Measurements from ENCODE around the gene SEC24A.
"Not testable (repeated sequence)": the region's sequence is repeated elsewhere in the genome, so short reads cannot be mapped to it uniquely, and the experiment has no call there.

Gene SEC24A

DNA sequence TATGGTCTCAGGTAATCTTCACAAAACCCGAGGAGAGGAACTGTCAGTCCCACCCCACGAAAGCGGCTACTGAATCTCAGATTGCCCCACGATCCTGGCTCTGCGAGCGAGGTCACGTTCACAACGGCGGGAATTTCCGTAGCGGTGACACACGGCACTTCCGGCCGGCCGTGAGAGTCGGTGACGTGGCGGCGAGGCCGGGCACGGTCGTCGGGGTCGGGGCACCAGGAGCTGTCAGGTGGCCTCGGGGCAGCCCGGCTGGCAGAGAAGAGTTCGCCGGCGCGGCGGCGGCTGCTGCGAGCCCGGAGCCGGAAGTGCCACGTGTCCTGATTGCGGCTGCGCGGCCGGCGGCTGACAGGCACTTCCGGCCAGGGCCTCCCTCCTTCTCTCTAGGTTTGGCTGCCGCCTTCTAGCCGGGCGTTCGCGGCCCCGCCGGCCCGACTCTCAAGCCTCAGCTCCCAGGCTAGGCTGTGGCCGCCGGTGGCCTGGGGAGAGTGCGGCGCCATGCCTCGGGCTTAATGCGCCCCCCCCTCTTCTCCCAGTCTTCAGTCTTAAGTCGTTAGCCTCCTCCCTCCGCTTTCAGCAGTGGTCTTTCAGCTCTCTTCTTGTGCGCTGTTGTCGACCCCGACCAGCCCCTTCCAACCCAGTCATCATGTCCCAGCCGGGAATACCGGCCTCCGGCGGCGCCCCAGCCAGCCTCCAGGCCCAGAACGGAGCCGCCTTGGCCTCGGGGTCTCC lies at the start of gene SEC24A:
SEC24A (plus strand) TSS at position 361 of the 738 bp plus-strand sequence; CDS start at position 653, 292 bp downstream.
- FAIRE-seq (peak; percentile 89), DNase-seq (ENCODE audit: insufficient read length, low spot score) (peak; percentile 93)

- FAIRE-seq; DNase-seq (ENCODE audit: insufficient read length, low spot score): not testable (repeated sequence)
These were observed 48.8 kb upstream of the SEC24A start for GRCh38 chr5:134599820-134600219.

DNA sequence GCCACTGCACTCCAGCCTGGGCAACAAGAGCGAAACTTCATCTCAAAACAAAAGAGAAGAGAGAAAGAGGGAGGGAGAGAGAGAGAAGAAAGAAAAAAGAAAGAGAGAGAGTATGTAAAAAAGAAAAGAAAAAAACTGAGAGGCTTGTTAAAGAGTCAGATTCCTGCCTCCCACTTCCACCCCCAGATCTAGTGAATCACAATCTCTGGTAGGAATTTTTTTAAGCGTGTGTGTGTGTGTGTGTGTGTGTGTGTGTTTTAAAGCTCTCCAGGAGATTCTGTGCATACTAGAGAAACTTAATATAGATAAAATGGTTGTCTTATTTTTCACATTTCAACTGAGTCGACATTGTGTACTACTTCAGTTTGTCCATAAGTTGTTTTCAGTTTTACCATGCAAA lies 48.0 kb upstream of the SEC24A start:
- DNase-seq (ENCODE audit: insufficient read length, low spot score), result no peak
- FAIRE-seq, result no peak

GRCh38 chr5:134603059-134603458 lies 45.5 kb upstream of the SEC24A start:
- DNase-seq (ENCODE audit: insufficient read length, low spot score) (no peak), FAIRE-seq (no peak)

DNA sequence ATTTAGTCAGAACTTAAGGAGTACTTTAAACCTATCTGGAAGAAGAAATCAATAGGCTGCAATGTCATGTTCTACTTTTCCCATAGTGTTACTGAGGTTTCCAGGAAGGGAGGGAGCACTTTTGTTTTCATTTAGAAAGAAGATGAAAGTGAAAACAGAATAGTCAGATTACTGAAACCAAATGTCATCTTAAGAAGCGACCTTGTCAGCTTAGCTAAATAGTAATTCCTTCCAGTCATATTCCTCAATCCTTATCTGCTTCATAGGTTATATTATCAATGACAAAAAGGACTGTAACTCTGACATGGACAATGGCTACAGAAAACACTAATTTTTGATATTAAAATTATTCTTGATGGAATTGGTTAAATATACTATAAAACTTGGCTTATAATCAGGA lies 43.7 kb upstream of the SEC24A start:
- no peak for DNase-seq (ENCODE audit: insufficient read length, low spot score)
- no peak for FAIRE-seq

- FAIRE-seq (no peak), DNase-seq (ENCODE audit: insufficient read length, low spot score) (no peak)
These were observed 41.9 kb upstream of the SEC24A start for GRCh38 chr5:134606726-134607125.

- FAIRE-seq (no peak), DNase-seq (ENCODE audit: insufficient read length, low spot score) (no peak)
These were observed 40.0 kb upstream of the SEC24A start for GRCh38 chr5:134608555-134608954.

DNA sequence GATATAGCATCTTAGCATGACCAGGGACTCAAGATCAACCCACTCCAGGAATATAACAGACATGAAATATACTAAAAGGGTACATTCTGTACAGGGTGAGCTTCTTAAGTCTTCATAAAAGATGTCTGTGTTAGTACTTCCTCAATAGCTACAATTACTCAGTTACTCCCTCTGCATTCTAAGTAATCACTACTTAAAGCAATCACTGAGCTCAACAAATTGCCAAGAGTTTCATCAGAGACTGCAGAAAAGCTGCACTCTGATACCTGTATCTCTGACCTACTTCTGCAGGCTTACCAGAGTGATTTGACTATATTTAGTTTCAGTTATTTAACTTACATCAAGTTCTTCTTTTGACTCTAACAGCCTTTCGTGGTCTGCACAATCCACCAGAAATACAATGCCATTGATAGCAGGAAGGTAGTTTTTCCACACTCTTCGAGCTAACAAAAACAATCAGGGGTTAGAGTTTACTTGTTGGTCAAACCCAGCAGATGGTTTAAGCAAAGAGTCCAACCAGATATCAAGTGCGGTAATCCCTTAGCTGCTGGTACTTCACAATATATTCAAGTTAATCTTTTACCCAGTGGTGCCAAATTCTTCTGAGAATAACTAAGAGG lies 39.2 kb upstream of the SEC24A start:
- DNase-seq (ENCODE audit: insufficient read length, low spot score) (no peak), FAIRE-seq (no peak)

GRCh38 chr5:134610725-134611124 lies 37.9 kb upstream of the SEC24A start:
- FAIRE-seq, result no peak

DNA sequence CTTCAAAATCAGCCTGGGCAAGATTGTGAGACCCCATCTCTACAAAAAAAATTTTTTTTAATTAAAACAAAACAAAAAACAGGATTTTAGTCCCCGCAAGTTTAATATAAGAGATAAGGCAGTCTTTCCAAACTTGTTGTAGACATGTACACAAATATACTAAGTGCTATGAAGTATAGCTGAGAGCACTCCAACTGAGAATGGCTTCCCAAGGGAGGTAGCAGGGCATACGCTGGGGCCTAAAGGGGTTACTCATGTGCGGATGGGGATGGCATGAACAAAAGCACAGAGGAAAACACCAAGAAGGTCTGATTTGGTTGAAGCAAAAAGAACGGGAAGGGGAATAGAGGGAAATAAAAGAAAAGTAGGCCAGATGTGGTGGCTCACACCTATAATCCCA lies 37.1 kb upstream of the SEC24A start:
- no peak for DNase-seq (ENCODE audit: insufficient read length, low spot score)
- FAIRE-seq, result no peak

More at GRCh38 chr5:134610725-134611124, 37.9 kb upstream of the SEC24A start:
- DNase-seq (ENCODE audit: insufficient read length, low spot score), result no peak

- DNase-seq (ENCODE audit: insufficient read length, low spot score) (no peak), FAIRE-seq (no peak)
These were observed 34.0 kb upstream of the SEC24A start for GRCh38 chr5:134614450-134615085.

GRCh38 chr5:134620634-134621033 lies 28.0 kb upstream of the SEC24A start:
- DNase-seq (ENCODE audit: insufficient read length, low spot score) (no peak), FAIRE-seq (no peak)

DNA sequence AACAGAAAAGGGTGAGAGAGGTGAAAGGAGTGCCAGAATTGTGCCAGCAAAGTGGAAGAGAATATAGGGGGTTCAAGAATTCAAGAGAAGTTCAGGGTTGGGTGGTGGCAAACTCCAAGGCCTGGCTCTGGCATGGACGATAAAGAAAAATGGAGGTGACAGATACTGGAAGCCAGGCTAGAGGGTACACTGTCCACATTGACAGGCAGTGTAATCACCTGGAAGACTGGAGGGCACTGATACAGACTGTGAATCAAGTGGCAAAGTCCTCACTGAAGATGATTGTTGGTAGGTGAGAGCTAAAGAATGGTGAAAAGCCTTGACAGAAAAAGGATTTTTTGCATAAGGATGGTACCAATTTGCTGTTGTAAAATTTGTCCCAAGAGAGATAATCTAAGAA lies 23.0 kb upstream of the SEC24A start:
- no peak for FAIRE-seq
- no peak for DNase-seq (ENCODE audit: insufficient read length, low spot score)

GRCh38 chr5:134626369-134627014 lies 22.1 kb upstream of the SEC24A start:
- DNase-seq (ENCODE audit: insufficient read length, low spot score) (no peak), FAIRE-seq (no peak)

GRCh38 chr5:134634227-134634626 lies 14.4 kb upstream of the SEC24A start:
- DNase-seq (ENCODE audit: insufficient read length, low spot score) (no peak), FAIRE-seq (no peak)

DNA sequence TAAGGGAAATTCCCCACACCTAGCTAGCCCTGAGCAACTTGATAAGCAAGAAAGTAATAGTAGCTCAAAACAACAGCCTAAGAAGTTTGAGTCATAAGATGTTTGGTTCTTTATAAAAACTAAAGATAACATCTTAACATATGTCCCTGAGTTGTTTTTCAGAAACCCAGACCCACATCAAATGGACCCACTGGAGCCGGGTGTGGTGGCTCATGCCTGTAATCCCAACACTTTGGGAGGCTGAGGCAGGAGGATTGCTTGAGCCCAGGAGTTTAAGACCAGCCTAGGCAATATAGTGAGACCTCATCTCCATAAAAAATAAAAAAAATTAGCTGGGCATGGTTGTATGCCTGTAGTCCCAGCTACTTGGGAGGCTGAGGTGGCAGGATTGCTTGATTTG lies 13.2 kb upstream of the SEC24A start:
- DNase-seq (ENCODE audit: insufficient read length, low spot score); FAIRE-seq: not testable (repeated sequence)

GRCh38 chr5:134637116-134637721 lies 11.4 kb upstream of the SEC24A start:
- FAIRE-seq (no peak), DNase-seq (ENCODE audit: insufficient read length, low spot score) (no peak)

- FAIRE-seq (no peak), DNase-seq (ENCODE audit: insufficient read length, low spot score) (no peak)
These were observed 9.8 kb upstream of the SEC24A start for GRCh38 chr5:134638760-134639201.

DNA sequence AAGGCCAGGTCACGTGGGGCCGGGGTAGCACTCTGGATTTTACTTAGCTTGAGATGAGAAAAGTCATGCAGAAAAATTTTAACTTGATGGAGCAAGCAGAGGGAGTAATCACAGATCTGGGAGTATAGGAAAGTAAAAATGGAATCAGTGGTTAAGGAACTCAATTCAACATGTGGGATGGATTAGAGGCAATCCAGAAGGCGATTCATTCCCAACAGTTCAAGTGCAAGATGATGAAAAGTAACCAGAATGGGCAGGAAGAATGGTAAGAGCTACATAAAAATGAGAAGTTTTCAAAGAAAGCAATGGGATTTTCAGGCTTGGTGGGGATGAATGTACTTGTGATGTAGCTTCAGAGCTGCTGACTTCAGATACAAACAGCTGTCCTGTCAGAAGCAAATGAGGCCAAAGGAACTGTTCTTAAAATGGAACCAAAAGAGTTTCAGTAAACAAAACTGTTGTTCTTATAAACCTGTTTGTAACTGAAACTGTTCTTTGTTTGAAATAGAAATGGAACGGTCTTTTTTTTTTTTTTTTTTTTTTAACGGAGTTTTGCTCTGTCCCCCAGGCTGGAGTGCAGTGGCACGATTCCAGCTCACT lies 5.6 kb upstream of the SEC24A start:
- no peak for FAIRE-seq

GRCh38 chr5:134647750-134648424 lies 698 bp upstream of the SEC24A start:
- no peak for FAIRE-seq
- no peak for DNase-seq (ENCODE audit: insufficient read length, low spot score)

More for the DNA sequence above, 5.6 kb upstream of the SEC24A start:
- DNase-seq (ENCODE audit: insufficient read length, low spot score), result no peak
